Measurements from ENCODE around the gene SEMA4A. TPM values are rescaled to one million over a fixed set of nuclear protein-coding genes. Genes with fewer than 3 reads are reported as not detected.

Gene SEMA4A
- total and polyA plus RNA-seq, 4 donors = 1.1 to 3.5 (median 1.7) TPM

GRCh38 chr1:156193208-156193487, 39.8 kb downstream of the SEMA4A start:
- no peaks in the 10 kb centered on the region for H3K36me3 ChIP-seq (ENCODE audit: control insufficient read depth in 4 of 4, insufficient read depth in 3 of 4, low read depth in 1 of 4, low read length in 3 of 4)
- peaks cover 12 to 37% (median 34%) of the 10 kb centered on the region in 4 donors for H3K4me1 ChIP-seq (ENCODE audit: control insufficient read depth in 4 of 4, insufficient read depth in 4 of 4, low read length in 3 of 4)
- no peak for DNase-seq (ENCODE audit: low spot score)
- 93% methylated on average over 7 of the region's 7 CpGs for WGBS
- H3K27ac ChIP-seq (ENCODE audit: low read depth in 1 of 2, low read length in 2 of 2) = peak overlapping the region; percentile 82 to 83
- H3K4me3 ChIP-seq (ENCODE audit: low read depth in 1 of 3, low read length in 3 of 3) = peak overlapping the region in 2 of 3 donors; percentile 34 to 46
- peak overlapping the region; percentile 20 to 85 for H3K9ac ChIP-seq (ENCODE audit: low read depth in 1 of 2, low read length in 2 of 2)
- peaks cover 0 to 4% (median under 1%) of the 10 kb centered on the region in 4 donors for H3K9me3 ChIP-seq (ENCODE audit: control insufficient read depth in 4 of 4, low read length in 3 of 4)
- TF ChIP-seq JUND (IDR thresholded peaks at IDR 0.05) = no peak
- TF ChIP-seq FOXA1 (IDR thresholded peaks at IDR 0.05) = no peak
- TF ChIP-seq CTCF (IDR thresholded peaks at IDR 0.05; ENCODE audit: low read depth, low read length, missing input control) = no peak
- no peak for TF ChIP-seq YY1 (IDR thresholded peaks at IDR 0.05)
- no peak for TF ChIP-seq HNF4G (IDR thresholded peaks at IDR 0.05)
- no peak for TF ChIP-seq SP1 (IDR thresholded peaks at IDR 0.05)
- no peak for TF ChIP-seq RAD21 (IDR thresholded peaks at IDR 0.05)
- no peak for TF ChIP-seq ZBTB33 (IDR thresholded peaks at IDR 0.05)
- no peak for TF ChIP-seq RXRA (IDR thresholded peaks at IDR 0.05)
- TF ChIP-seq GABPA (IDR thresholded peaks at IDR 0.05 in 1 of 2, conservative IDR thresholded peaks at IDR 0.05 in 1 of 2) = no peak
- TF ChIP-seq HNF4A (conservative IDR thresholded peaks at IDR 0.05) = no peak
- no peak for TF ChIP-seq REST (IDR thresholded peaks at IDR 0.05)
- TF ChIP-seq ATF3 (IDR thresholded peaks at IDR 0.05) = no peak
- TF ChIP-seq NR2F2 (IDR thresholded peaks at IDR 0.05) = no peak
- TF ChIP-seq MAX (IDR thresholded peaks at IDR 0.05) = no peak
- no peak for TF ChIP-seq FOXA2 (IDR thresholded peaks at IDR 0.05)
- no peaks in the 10 kb centered on the region for H3K27me3 ChIP-seq (ENCODE audit: control insufficient read depth in 4 of 4, insufficient read depth in 4 of 4, low read length in 3 of 4)
